H9 (cell line): ENCODE data around the gene DAPK2. TPM values are rescaled to one million over a fixed set of nuclear protein-coding genes. Genes with fewer than 3 reads are reported as not detected.

ENCODE experiments used
- DNase-seq: peaks from one replicate; pipeline ENCODE4 v3.0.0-alpha.2; 2017
- H2AFZ ChIP-seq: one replicate; pipeline ENCODE4 v1.6.1; 2013; ENCODE audit warnings: mild to moderate bottlenecking, low read length, control low read depth, moderate library complexity
- H2AK5ac ChIP-seq: 2 replicates; pipeline ENCODE4 v1.6.1; 2013; ENCODE audit warnings: low read length, control low read depth, mixed read lengths; ENCODE audit not compliant: insufficient read length
- H2BK120ac ChIP-seq: one replicate; pipeline ENCODE4 v1.6.1; 2013; ENCODE audit warnings: low read depth, mild to moderate bottlenecking, low read length, control low read depth, inconsistent platforms; ENCODE audit not compliant: poor library complexity, severe bottlenecking
- H2BK12ac ChIP-seq: 2 replicates; pipeline ENCODE4 v1.6.1; 2013; ENCODE audit warnings: low read length, control low read depth, mixed read lengths, low read depth; ENCODE audit not compliant: insufficient read length
- H2BK15ac ChIP-seq: 2 replicates; pipeline ENCODE4 v1.6.1; 2013; ENCODE audit warnings: low read depth, low read length, control low read depth
- H2BK20ac ChIP-seq: one replicate; pipeline ENCODE4 v1.6.1; 2013; ENCODE audit warnings: low read depth, mild to moderate bottlenecking, low read length, control low read depth, inconsistent platforms; ENCODE audit not compliant: poor library complexity, severe bottlenecking
- H2BK5ac ChIP-seq: 2 replicates; pipeline ENCODE4 v1.6.1; 2013; ENCODE audit warnings: low read length, control low read depth, mixed read lengths; ENCODE audit not compliant: insufficient read length
- H3K14ac ChIP-seq: 2 replicates; pipeline ENCODE4 v1.6.1; 2013; ENCODE audit warnings: low read length, control low read depth; ENCODE audit not compliant: insufficient read depth
- H3K18ac ChIP-seq: 2 replicates; pipeline ENCODE4 v1.6.1; 2013; ENCODE audit warnings: low read depth, mild to moderate bottlenecking, mixed read lengths, low read length, control low read depth; ENCODE audit not compliant: insufficient read length
- H3K23ac ChIP-seq: 2 replicates; pipeline ENCODE4 v1.6.1; 2013; ENCODE audit warnings: low read length, control low read depth, mixed read lengths, low read depth; ENCODE audit not compliant: insufficient read length
- H3K23me2 ChIP-seq: 2 replicates; pipeline ENCODE4 v1.6.1; 2013; ENCODE audit warnings: low read depth, mild to moderate bottlenecking, mixed read lengths, low read length, control low read depth; ENCODE audit not compliant: insufficient read length, poor library complexity, severe bottlenecking
- H3K27ac ChIP-seq: 2 replicates; pipeline ENCODE4 v1.5.1; 2013; ENCODE audit warnings: low read length, control low read depth, mixed read lengths, low read depth; ENCODE audit not compliant: insufficient read length
- H3K27me3 ChIP-seq: 2 replicates; pipeline ENCODE4 v1.6.1; 2013; ENCODE audit warnings: low read length, control low read depth, inconsistent platforms; ENCODE audit not compliant: insufficient read depth
- H3K4ac ChIP-seq: 2 replicates; pipeline ENCODE4 v1.6.1; 2013; ENCODE audit warnings: low read depth, mild to moderate bottlenecking, control low read depth, inconsistent platforms, low read length, moderate library complexity
- H3K4me1 ChIP-seq: 2 replicates; pipeline ENCODE4 v1.6.1; 2013; ENCODE audit warnings: low read length, control low read depth, inconsistent platforms; ENCODE audit not compliant: insufficient read depth
- H3K4me2 ChIP-seq: 2 replicates; pipeline ENCODE4 v1.6.1; 2013; ENCODE audit warnings: low read length, control low read depth, mixed read lengths; ENCODE audit not compliant: insufficient read length, insufficient read depth
- H3K56ac ChIP-seq: 2 replicates; pipeline ENCODE4 v1.6.1; 2013; ENCODE audit warnings: low read depth, mild to moderate bottlenecking, mixed read lengths, low read length, control low read depth; ENCODE audit not compliant: insufficient read length
- H3K79me1 ChIP-seq: 2 replicates; pipeline ENCODE4 v1.6.1; 2013; ENCODE audit warnings: low read depth, mild to moderate bottlenecking, moderate library complexity, low read length, control low read depth, inconsistent platforms; ENCODE audit not compliant: insufficient read depth, poor library complexity, severe bottlenecking
- H3K79me2 ChIP-seq: 2 replicates; pipeline ENCODE4 v1.6.1; 2013; ENCODE audit warnings: low read length, control low read depth, inconsistent platforms; ENCODE audit not compliant: insufficient read depth
- H3K9ac ChIP-seq: 2 replicates; pipeline ENCODE4 v1.6.1; 2013; ENCODE audit warnings: low read length, control low read depth, mixed read lengths; ENCODE audit not compliant: insufficient read length; ENCODE audit errors: extremely low read depth
- H3K9me3 ChIP-seq: one replicate; pipeline ENCODE4 v1.6.1; 2013; ENCODE audit warnings: low read depth, low read length, inconsistent platforms; ENCODE audit not compliant: control insufficient read depth
- H3T11ph ChIP-seq: one replicate; pipeline ENCODE4 v1.6.1; 2013; ENCODE audit warnings: mild to moderate bottlenecking, low read length, control low read depth, inconsistent platforms
- H4K20me1 ChIP-seq: one replicate; pipeline ENCODE4 v1.6.1; 2013; ENCODE audit not compliant: control insufficient read depth, insufficient read length, insufficient read depth
- H4K5ac ChIP-seq: 2 replicates; pipeline ENCODE4 v1.6.1; 2013; ENCODE audit warnings: low read depth, mild to moderate bottlenecking, mixed read lengths, low read length, control low read depth; ENCODE audit not compliant: insufficient read length
- H4K8ac ChIP-seq: replicated peaks from 2 replicates; pipeline ENCODE4 v1.6.1; 2013; ENCODE audit warnings: low read length, control low read depth, mixed read lengths, low read depth; ENCODE audit not compliant: insufficient read length
- H4K91ac ChIP-seq: 2 replicates; pipeline ENCODE4 v1.6.1; 2013; ENCODE audit warnings: low read depth, mild to moderate bottlenecking, moderate library complexity, mixed read lengths, low read length, control low read depth; ENCODE audit not compliant: insufficient read length
- H3K27ac Mint-ChIP-seq, 3 experiments: 2 replicates in 2 of 3; 3 replicates in 1 of 3; pipeline ENCODE4 v1.8.0; 2020 to 2021; ENCODE audit warnings: mixed read lengths in 3 of 3, mild to moderate bottlenecking in 1 of 3, moderate library complexity in 1 of 3
- H3K27me3 Mint-ChIP-seq: 2 replicates; pipeline ENCODE4 v1.8.0; 2021; ENCODE audit warnings: low read depth, mild to moderate bottlenecking, moderate library complexity, mixed read lengths
- H3K36me3 Mint-ChIP-seq, 3 experiments: 2 replicates in 2 of 3; 3 replicates in 1 of 3; pipeline ENCODE4 v1.8.0; 2020 to 2021; ENCODE audit warnings: low read depth in 3 of 3, mixed read lengths in 3 of 3; ENCODE audit not compliant: insufficient read depth in 1 of 3
- H3K4me1 Mint-ChIP-seq, 2 experiments: 2 replicates each; pipeline ENCODE4 v1.8.0; 2020; ENCODE audit warnings: mixed read lengths in 2 of 2
- H3K4me3 Mint-ChIP-seq, 2 experiments: 2 replicates in 1 of 2; 3 replicates in 1 of 2; pipeline ENCODE4 v1.8.0; 2020 to 2021; ENCODE audit warnings: mild to moderate bottlenecking in 2 of 2, mixed read lengths in 2 of 2, moderate library complexity in 1 of 2
- H3K9me3 Mint-ChIP-seq, 2 experiments: 2 replicates in 1 of 2; 3 replicates in 1 of 2; pipeline ENCODE4 v1.8.0; 2020; ENCODE audit warnings: mild to moderate bottlenecking in 2 of 2, mixed read lengths in 2 of 2, moderate library complexity in 1 of 2
- WGBS: extraction: QIAGEN DNeasy Blood & Tissue Kit; methylation state at CpG from one replicate; pipeline ENCODE4 v1.1.7; 2013; ENCODE audit warnings: missing lambda C conversion rate, low lambda C conversion rate, mixed read lengths; ENCODE audit not compliant: insufficient read length; ENCODE audit errors: extremely low coverage; 5-methylcytosine and 5-hydroxymethylcytosine counted together
- total RNA-seq: library from RNA; stranded (reverse); gene quantifications from 2 replicates; pipeline ENCODE4 v1.2.1, GENCODE V29; 2021
- TF ChIP-seq, protein P1 (sequence below): fragments of 200-600 bp; sonication (generic); conservative IDR thresholded peaks from 3 replicates; pipeline ENCODE4 v1.8.0; 2021; ENCODE audit warnings: antibody characterized with exemption, mild to moderate bottlenecking

DAPK2 gene
- total RNA-seq, 1 experiment from 2014 or later, result 3.5 TPM

DNA sequence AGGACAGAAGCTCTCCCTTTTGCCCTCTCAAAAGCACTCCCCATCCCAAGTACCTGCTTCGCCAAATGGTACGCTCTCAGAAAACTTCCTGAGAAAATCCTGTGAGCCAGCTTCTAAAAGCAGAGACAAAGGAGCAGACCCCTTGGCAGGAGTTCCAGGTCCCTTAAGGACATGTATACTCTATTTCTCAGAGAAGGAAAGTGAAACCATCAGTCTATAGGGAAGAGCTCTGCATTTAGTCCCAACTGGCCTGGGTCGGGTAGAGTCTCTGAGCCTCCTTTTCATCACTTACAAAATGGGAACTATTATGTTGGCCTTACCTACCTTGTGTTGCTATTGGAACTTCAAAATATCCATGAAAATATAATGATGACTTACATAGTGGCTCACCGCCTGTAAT lies 19.7 kb downstream of the DAPK2 start:
- peak overlapping the region in 1 of 3 experiments; percentile 30; a peak in 1 of 7 replicates for H3K27ac Mint-ChIP-seq
- Histone ChIP-seq H4K8ac (no peak overlapping the region), H3K27me3 (no peaks in the 10 kb centered on the region), H3K9ac (no peak overlapping the region), H4K20me1 (no peaks in the 10 kb centered on the region), H3K79me1 (no peaks in the 10 kb centered on the region), H4K91ac (no peak overlapping the region), H3K27ac (no peak overlapping the region), H3K79me2 (no peaks in the 10 kb centered on the region), H2BK20ac (no peak overlapping the region), H2AFZ (no peak overlapping the region), H3K56ac (no peak overlapping the region), H3K23me2 (no peaks in the 10 kb centered on the region), H3K18ac (no peak overlapping the region), H3K4ac (no peak overlapping the region), H4K5ac (no peak overlapping the region), H2BK15ac (no peak overlapping the region), H2BK5ac (no peak overlapping the region), H2AK5ac (no peak overlapping the region), H3K14ac (no peak overlapping the region), H3T11ph (no peak overlapping the region), H2BK12ac (no peak overlapping the region), H3K23ac (no peak overlapping the region), H3K4me2 (no peak overlapping the region), H3K4me1 (no peaks in the 10 kb centered on the region; the same call in 1 of the 2 replicates), H3K9me3 (no peaks in the 10 kb centered on the region), H2BK120ac (no peak overlapping the region)
- H3K36me3 Mint-ChIP-seq, result no peaks in the 10 kb centered on the region
- DNase-seq, result no peak
- TF ChIP-seq, protein P1, sequence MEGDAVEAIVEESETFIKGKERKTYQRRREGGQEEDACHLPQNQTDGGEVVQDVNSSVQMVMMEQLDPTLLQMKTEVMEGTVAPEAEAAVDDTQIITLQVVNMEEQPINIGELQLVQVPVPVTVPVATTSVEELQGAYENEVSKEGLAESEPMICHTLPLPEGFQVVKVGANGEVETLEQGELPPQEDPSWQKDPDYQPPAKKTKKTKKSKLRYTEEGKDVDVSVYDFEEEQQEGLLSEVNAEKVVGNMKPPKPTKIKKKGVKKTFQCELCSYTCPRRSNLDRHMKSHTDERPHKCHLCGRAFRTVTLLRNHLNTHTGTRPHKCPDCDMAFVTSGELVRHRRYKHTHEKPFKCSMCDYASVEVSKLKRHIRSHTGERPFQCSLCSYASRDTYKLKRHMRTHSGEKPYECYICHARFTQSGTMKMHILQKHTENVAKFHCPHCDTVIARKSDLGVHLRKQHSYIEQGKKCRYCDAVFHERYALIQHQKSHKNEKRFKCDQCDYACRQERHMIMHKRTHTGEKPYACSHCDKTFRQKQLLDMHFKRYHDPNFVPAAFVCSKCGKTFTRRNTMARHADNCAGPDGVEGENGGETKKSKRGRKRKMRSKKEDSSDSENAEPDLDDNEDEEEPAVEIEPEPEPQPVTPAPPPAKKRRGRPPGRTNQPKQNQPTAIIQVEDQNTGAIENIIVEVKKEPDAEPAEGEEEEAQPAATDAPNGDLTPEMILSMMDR, result no peak
- H3K27me3 Mint-ChIP-seq, result no peaks in the 10 kb centered on the region
- no peak overlapping the region for H3K4me3 Mint-ChIP-seq
- H3K4me1 Mint-ChIP-seq, result peaks cover 29 to 30% of the 10 kb centered on the region in 2 experiments
- no peaks in the 10 kb centered on the region for H3K9me3 Mint-ChIP-seq
- WGBS, result no CpG with 5 or more reads among the region's 4 CpGs
